Upper lobe of right lung (tissue), 1 donor: ENCODE measurements around the gene SFMBT2. TPM values are rescaled to one million over a fixed set of nuclear protein-coding genes. Genes with fewer than 3 reads are reported as not detected.
A peak's percentile ranks its signal among the peaks of the same experiment; 100 is the strongest.

Source experiments
- ATAC-seq: fragments of 200-7000 bp; cut with Tn5 transposase; one replicate; pipeline ENCODE4 v1.9.1; 2020; ENCODE audit warnings: mild to moderate bottlenecking, moderate library complexity
- DNase-seq: peaks from one replicate; pipeline ENCODE4 v3.0.0-alpha.2; 2020
- H3K27ac ChIP-seq: fragments of 200-600 bp; one replicate; pipeline ENCODE4 v1.8.0; 2022
- H3K27me3 ChIP-seq: fragments of 200-600 bp; one replicate; pipeline ENCODE4 v1.8.0; 2022; ENCODE audit warnings: mild to moderate bottlenecking
- H3K36me3 ChIP-seq: fragments of 200-600 bp; one replicate; pipeline ENCODE4 v1.8.0; 2022
- H3K4me1 ChIP-seq: fragments of 200-600 bp; one replicate; pipeline ENCODE4 v1.8.0; 2022
- H3K4me3 ChIP-seq: fragments of 200-600 bp; one replicate; pipeline ENCODE4 v1.8.0; 2022; ENCODE audit warnings: mild to moderate bottlenecking
- H3K9me3 ChIP-seq: fragments of 200-600 bp; one replicate; pipeline ENCODE4 v1.8.0; 2022
- CTCF ChIP-seq: fragments of 200-600 bp; IDR thresholded peaks from one replicate; pipeline ENCODE4 v1.8.0; 2022; ENCODE audit warnings: antibody characterized with exemption
- intact Hi-C: fragments of 100-400 bp; cut with DNase I; formaldehyde crosslinking; loops from one replicate; pipeline ENCODE4 v1.11.0; 2022
- total RNA-seq: library from RNA; stranded (reverse); fragmentation: NEBNext Ultra II Directional; extraction: Animal tissue kit (Norgen Biotek cat#: 25700); gene quantifications from one replicate; pipeline ENCODE4 v1.2.1, GENCODE V29; 2021
- donor health status: DM: no; HTN: yes; CAD: no; lungs with severe emphysema.

SFMBT2 gene
- total RNA-seq, 1 donor from 2014 or later = 16.1 TPM

GRCh38 chr10:7264313-7264756 is 146.5 kb downstream of the SFMBT2 start:
- Histone ChIP-seq H3K4me1 (peaks cover 15% of the 10 kb centered on the region), H3K9me3 (no peaks in the 10 kb centered on the region), H3K27ac (no peak overlapping the region), H3K27me3 (no peaks in the 10 kb centered on the region), H3K4me3 (no peak overlapping the region), H3K36me3 (no peaks in the 10 kb centered on the region)
- no peak for ATAC-seq
- intact Hi-C loops = no loop called here
- no peak for DNase-seq
- no peak for TF ChIP-seq CTCF

DNA sequence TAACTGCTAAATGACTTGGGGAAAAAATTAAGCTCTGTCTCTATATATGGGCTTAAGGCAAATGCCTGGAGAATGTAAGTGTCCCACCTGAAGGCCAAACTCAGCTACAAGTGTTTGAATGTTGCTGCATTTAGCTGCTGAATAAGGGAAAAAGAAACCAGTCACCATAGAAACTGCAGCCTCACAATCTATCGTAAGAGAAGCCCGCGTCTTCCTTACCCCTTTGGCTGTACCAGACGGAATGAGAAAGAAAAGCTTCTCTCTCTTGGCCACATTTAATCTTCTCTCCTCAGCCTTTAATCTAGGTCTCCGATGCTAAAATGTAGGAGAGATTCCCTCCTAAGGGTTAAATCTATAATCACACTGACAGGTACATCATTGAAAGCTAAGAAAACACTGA is 147.2 kb downstream of the SFMBT2 start:
- ATAC-seq (no peak), DNase-seq (no peak)
- H3K27ac ChIP-seq = no peak overlapping the region
- TF ChIP-seq CTCF = no peak
- no peaks in the 10 kb centered on the region for H3K9me3 ChIP-seq
- H3K27me3 ChIP-seq = no peaks in the 10 kb centered on the region
- peaks cover 16% of the 10 kb centered on the region for H3K4me1 ChIP-seq
- intact Hi-C loops = no loop called here
- no peak overlapping the region for H3K4me3 ChIP-seq
- no peaks in the 10 kb centered on the region for H3K36me3 ChIP-seq

GRCh38 chr10:7261351-7261750 is 149.5 kb downstream of the SFMBT2 start:
- ATAC-seq (no peak), DNase-seq (no peak)
- H3K27me3 ChIP-seq = no peaks in the 10 kb centered on the region
- no peak for TF ChIP-seq CTCF
- H3K4me1 ChIP-seq = peaks cover 16% of the 10 kb centered on the region
- H3K36me3 ChIP-seq = no peaks in the 10 kb centered on the region
- H3K4me3 ChIP-seq = no peak overlapping the region
- H3K9me3 ChIP-seq = no peaks in the 10 kb centered on the region
- no peak overlapping the region for H3K27ac ChIP-seq
- intact Hi-C loops = no loop called here

GRCh38 chr10:7260912-7261311 is 149.9 kb downstream of the SFMBT2 start:
- no peak overlapping the region for H3K27ac ChIP-seq
- H3K36me3 ChIP-seq = no peaks in the 10 kb centered on the region
- no peak overlapping the region for H3K4me3 ChIP-seq
- DNase-seq (no peak), ATAC-seq (no peak)
- H3K27me3 ChIP-seq = no peaks in the 10 kb centered on the region
- TF ChIP-seq CTCF = no peak
- H3K4me1 ChIP-seq = peaks cover 16% of the 10 kb centered on the region
- intact Hi-C loops = no loop called here
- no peaks in the 10 kb centered on the region for H3K9me3 ChIP-seq

GRCh38 chr10:7260412-7260900 is 150.4 kb downstream of the SFMBT2 start:
- peak; percentile 74 for TF ChIP-seq CTCF
- Histone ChIP-seq H3K4me3 (no peak overlapping the region), H3K36me3 (no peaks in the 10 kb centered on the region), H3K9me3 (no peaks in the 10 kb centered on the region), H3K4me1 (peaks cover 16% of the 10 kb centered on the region), H3K27ac (no peak overlapping the region), H3K27me3 (no peaks in the 10 kb centered on the region)
- DNase-seq = no peak
- peak; percentile 88 for ATAC-seq
- intact Hi-C loops = no loop called here

DNA sequence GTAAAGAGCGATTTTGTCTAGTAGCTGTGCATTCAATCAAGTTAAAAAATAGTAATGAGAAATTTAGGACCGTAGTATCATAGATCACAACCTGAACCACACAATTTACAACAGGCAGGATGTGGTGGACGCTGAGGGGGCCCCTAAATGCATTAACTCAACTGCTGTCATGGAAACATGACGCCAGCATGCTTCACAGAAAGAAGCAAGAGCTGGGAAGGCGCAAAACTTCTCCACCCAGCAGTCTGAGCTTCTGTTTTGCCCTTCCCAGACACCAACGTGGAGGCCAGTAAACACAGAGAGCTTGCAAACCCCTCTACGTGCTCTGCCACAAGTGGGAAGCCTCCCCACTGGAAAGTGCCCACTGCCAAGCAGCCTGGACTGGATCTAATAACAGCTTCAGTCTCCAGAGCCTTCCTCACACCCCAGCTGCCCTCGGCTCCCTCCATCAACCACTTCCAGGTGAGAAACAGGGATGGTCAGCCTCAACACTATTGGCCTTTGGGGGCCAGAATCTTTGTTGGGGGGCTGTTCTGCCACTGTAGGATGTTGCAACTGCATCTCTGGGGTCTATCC is 151.8 kb downstream of the SFMBT2 start:
- Histone ChIP-seq H3K9me3 (no peaks in the 10 kb centered on the region), H3K27me3 (no peaks in the 10 kb centered on the region), H3K27ac (no peak overlapping the region), H3K4me3 (no peak overlapping the region), H3K36me3 (no peaks in the 10 kb centered on the region), H3K4me1 (peaks cover 16% of the 10 kb centered on the region)
- intact Hi-C loops = no loop called here
- ATAC-seq = no peak
- no peak for DNase-seq
- TF ChIP-seq CTCF = no peak
